ENCODE results near the gene POFUT1.
A peak's percentile ranks its signal among the peaks of the same experiment; 100 is the strongest.

Gene POFUT1

GRCh38 chr20:32224463-32224862 lies 16.8 kb downstream of the POFUT1 start:
- no peaks in the 10 kb centered on the region for H3K9me3 ChIP-seq (ENCODE audit: control insufficient read depth in 2 of 2, low read length in 2 of 2)
- peaks cover 27 to 49% of the 10 kb centered on the region in 2 donors for H3K36me3 ChIP-seq (ENCODE audit: control insufficient read depth in 2 of 2, insufficient read depth in 2 of 2, low read length in 2 of 2)
- peak overlapping the region; percentile 63 to 82 for H3K27ac ChIP-seq (ENCODE audit: low read depth in 2 of 2, low read length in 2 of 2)
- H3K4me1 ChIP-seq (ENCODE audit: control insufficient read depth in 2 of 2, insufficient read depth in 2 of 2, low read length in 2 of 2) = peaks cover 29 to 49% of the 10 kb centered on the region in 2 donors
- no peak overlapping the region for H3K4me3 ChIP-seq (ENCODE audit: low read length in 2 of 2)
- no peaks in the 10 kb centered on the region for H3K27me3 ChIP-seq (ENCODE audit: control insufficient read depth in 2 of 2, insufficient read depth in 2 of 2, low read length in 2 of 2)
- peak overlapping the region in 1 of 2 donors; percentile 37 for H3K9ac ChIP-seq (ENCODE audit: low read depth in 1 of 2, low read length in 2 of 2)

GRCh38 chr20:32226391-32226790 lies 18.7 kb downstream of the POFUT1 start:
- H3K27me3 ChIP-seq (ENCODE audit: control insufficient read depth in 2 of 2, insufficient read depth in 2 of 2, low read length in 2 of 2) = no peaks in the 10 kb centered on the region
- H3K36me3 ChIP-seq (ENCODE audit: control insufficient read depth in 2 of 2, insufficient read depth in 2 of 2, low read length in 2 of 2) = peaks cover 23 to 47% of the 10 kb centered on the region in 2 donors
- H3K9me3 ChIP-seq (ENCODE audit: control insufficient read depth in 2 of 2, low read length in 2 of 2) = no peaks in the 10 kb centered on the region
- no peak overlapping the region for H3K4me3 ChIP-seq (ENCODE audit: low read length in 2 of 2)
- H3K4me1 ChIP-seq (ENCODE audit: control insufficient read depth in 2 of 2, insufficient read depth in 2 of 2, low read length in 2 of 2) = peaks cover 32 to 52% of the 10 kb centered on the region in 2 donors
- peak overlapping the region; percentile 91 to 95 for H3K27ac ChIP-seq (ENCODE audit: low read depth in 2 of 2, low read length in 2 of 2)
- H3K9ac ChIP-seq (ENCODE audit: low read depth in 1 of 2, low read length in 2 of 2) = peak overlapping the region; percentile 46 to 70

- Histone ChIP-seq H3K9ac (ENCODE audit: low read depth in 1 of 2, low read length in 2 of 2) (peak overlapping the region; percentile 46 to 70), H3K4me3 (ENCODE audit: low read length in 2 of 2) (peak overlapping the region; percentile 8 to 54), H3K27me3 (ENCODE audit: control insufficient read depth in 2 of 2, insufficient read depth in 2 of 2, low read length in 2 of 2) (no peaks in the 10 kb centered on the region), H3K4me1 (ENCODE audit: control insufficient read depth in 2 of 2, insufficient read depth in 2 of 2, low read length in 2 of 2) (peaks cover 32 to 52% of the 10 kb centered on the region in 2 donors), H3K9me3 (ENCODE audit: control insufficient read depth in 2 of 2, low read length in 2 of 2) (no peaks in the 10 kb centered on the region), H3K27ac (ENCODE audit: low read depth in 2 of 2, low read length in 2 of 2) (peak overlapping the region; percentile 91 to 95), H3K36me3 (ENCODE audit: control insufficient read depth in 2 of 2, insufficient read depth in 2 of 2, low read length in 2 of 2) (peaks cover 28 to 54% of the 10 kb centered on the region in 2 donors)
Measured at GRCh38 chr20:32227306-32227705, 19.6 kb downstream of the POFUT1 start.

GRCh38 chr20:32227744-32228688 lies 20.3 kb downstream of the POFUT1 start:
- Histone ChIP-seq H3K27ac (ENCODE audit: low read depth in 2 of 2, low read length in 2 of 2) (peak overlapping the region; percentile 91 to 95), H3K9ac (ENCODE audit: low read depth in 1 of 2, low read length in 2 of 2) (peak overlapping the region; percentile 59 to 70), H3K36me3 (ENCODE audit: control insufficient read depth in 2 of 2, insufficient read depth in 2 of 2, low read length in 2 of 2) (peaks cover 29 to 54% of the 10 kb centered on the region in 2 donors), H3K27me3 (ENCODE audit: control insufficient read depth in 2 of 2, insufficient read depth in 2 of 2, low read length in 2 of 2) (no peaks in the 10 kb centered on the region), H3K9me3 (ENCODE audit: control insufficient read depth in 2 of 2, low read length in 2 of 2) (no peaks in the 10 kb centered on the region), H3K4me3 (ENCODE audit: low read length in 2 of 2) (peak overlapping the region; percentile 17 to 54), H3K4me1 (ENCODE audit: control insufficient read depth in 2 of 2, insufficient read depth in 2 of 2, low read length in 2 of 2) (peaks cover 32 to 52% of the 10 kb centered on the region in 2 donors)

GRCh38 chr20:32229251-32229747 lies 21.6 kb downstream of the POFUT1 start:
- Histone ChIP-seq H3K9ac (ENCODE audit: low read depth in 1 of 2, low read length in 2 of 2) (peak overlapping the region in 1 of 2 donors; percentile 24), H3K9me3 (ENCODE audit: control insufficient read depth in 2 of 2, low read length in 2 of 2) (no peaks in the 10 kb centered on the region), H3K36me3 (ENCODE audit: control insufficient read depth in 2 of 2, insufficient read depth in 2 of 2, low read length in 2 of 2) (peaks cover 32 to 54% of the 10 kb centered on the region in 2 donors), H3K4me1 (ENCODE audit: control insufficient read depth in 2 of 2, insufficient read depth in 2 of 2, low read length in 2 of 2) (peaks cover 32 to 47% of the 10 kb centered on the region in 2 donors), H3K4me3 (ENCODE audit: low read length in 2 of 2) (no peak overlapping the region), H3K27ac (ENCODE audit: low read depth in 2 of 2, low read length in 2 of 2) (peak overlapping the region in 1 of 2 donors; percentile 9), H3K27me3 (ENCODE audit: control insufficient read depth in 2 of 2, insufficient read depth in 2 of 2, low read length in 2 of 2) (no peaks in the 10 kb centered on the region)

- peaks cover 35 to 42% of the 10 kb centered on the region in 2 donors for H3K4me1 ChIP-seq (ENCODE audit: control insufficient read depth in 2 of 2, insufficient read depth in 2 of 2, low read length in 2 of 2)
Measured at GRCh38 chr20:32230707-32231106, 23.0 kb downstream of the POFUT1 start.

GRCh38 chr20:32231245-32231644 lies 23.6 kb downstream of the POFUT1 start:
- Histone ChIP-seq H3K9me3 (ENCODE audit: control insufficient read depth in 2 of 2, low read length in 2 of 2) (no peaks in the 10 kb centered on the region), H3K9ac (ENCODE audit: low read depth in 1 of 2, low read length in 2 of 2) (no peak overlapping the region), H3K27ac (ENCODE audit: low read depth in 2 of 2, low read length in 2 of 2) (no peak overlapping the region), H3K36me3 (ENCODE audit: control insufficient read depth in 2 of 2, insufficient read depth in 2 of 2, low read length in 2 of 2) (peaks cover 41 to 59% of the 10 kb centered on the region in 2 donors), H3K27me3 (ENCODE audit: control insufficient read depth in 2 of 2, insufficient read depth in 2 of 2, low read length in 2 of 2) (no peaks in the 10 kb centered on the region), H3K4me1 (ENCODE audit: control insufficient read depth in 2 of 2, insufficient read depth in 2 of 2, low read length in 2 of 2) (peaks cover 40 to 44% of the 10 kb centered on the region in 2 donors), H3K4me3 (ENCODE audit: low read length in 2 of 2) (no peak overlapping the region)

More at GRCh38 chr20:32230707-32231106, 23.0 kb downstream of the POFUT1 start:
- Histone ChIP-seq H3K9me3 (ENCODE audit: control insufficient read depth in 2 of 2, low read length in 2 of 2) (no peaks in the 10 kb centered on the region), H3K9ac (ENCODE audit: low read depth in 1 of 2, low read length in 2 of 2) (no peak overlapping the region), H3K36me3 (ENCODE audit: control insufficient read depth in 2 of 2, insufficient read depth in 2 of 2, low read length in 2 of 2) (peaks cover 41 to 60% of the 10 kb centered on the region in 2 donors), H3K27ac (ENCODE audit: low read depth in 2 of 2, low read length in 2 of 2) (no peak overlapping the region), H3K4me3 (ENCODE audit: low read length in 2 of 2) (no peak overlapping the region), H3K27me3 (ENCODE audit: control insufficient read depth in 2 of 2, insufficient read depth in 2 of 2, low read length in 2 of 2) (no peaks in the 10 kb centered on the region)

GRCh38 chr20:32231847-32232246 lies 24.2 kb downstream of the POFUT1 start:
- no peaks in the 10 kb centered on the region for H3K27me3 ChIP-seq (ENCODE audit: control insufficient read depth in 2 of 2, insufficient read depth in 2 of 2, low read length in 2 of 2)
- H3K27ac ChIP-seq (ENCODE audit: low read depth in 2 of 2, low read length in 2 of 2) = no peak overlapping the region
- H3K36me3 ChIP-seq (ENCODE audit: control insufficient read depth in 2 of 2, insufficient read depth in 2 of 2, low read length in 2 of 2) = peaks cover 41 to 57% of the 10 kb centered on the region in 2 donors

GRCh38 chr20:32232326-32232886 lies 24.7 kb downstream of the POFUT1 start:
- H3K27me3 ChIP-seq (ENCODE audit: control insufficient read depth in 2 of 2, insufficient read depth in 2 of 2, low read length in 2 of 2) = no peaks in the 10 kb centered on the region
- H3K27ac ChIP-seq (ENCODE audit: low read depth in 2 of 2, low read length in 2 of 2) = no peak overlapping the region
- H3K4me1 ChIP-seq (ENCODE audit: control insufficient read depth in 2 of 2, insufficient read depth in 2 of 2, low read length in 2 of 2) = peaks cover 40 to 44% of the 10 kb centered on the region in 2 donors
- H3K9me3 ChIP-seq (ENCODE audit: control insufficient read depth in 2 of 2, low read length in 2 of 2) = no peaks in the 10 kb centered on the region
- H3K36me3 ChIP-seq (ENCODE audit: control insufficient read depth in 2 of 2, insufficient read depth in 2 of 2, low read length in 2 of 2) = peaks cover 41 to 55% of the 10 kb centered on the region in 2 donors
- H3K4me3 ChIP-seq (ENCODE audit: low read length in 2 of 2) = no peak overlapping the region
- no peak overlapping the region for H3K9ac ChIP-seq (ENCODE audit: low read depth in 1 of 2, low read length in 2 of 2)

More at GRCh38 chr20:32231847-32232246, 24.2 kb downstream of the POFUT1 start:
- Histone ChIP-seq H3K9ac (ENCODE audit: low read depth in 1 of 2, low read length in 2 of 2) (no peak overlapping the region), H3K4me1 (ENCODE audit: control insufficient read depth in 2 of 2, insufficient read depth in 2 of 2, low read length in 2 of 2) (peaks cover 42 to 44% of the 10 kb centered on the region in 2 donors), H3K4me3 (ENCODE audit: low read length in 2 of 2) (no peak overlapping the region), H3K9me3 (ENCODE audit: control insufficient read depth in 2 of 2, low read length in 2 of 2) (no peaks in the 10 kb centered on the region)

- Histone ChIP-seq H3K36me3 (ENCODE audit: control insufficient read depth in 2 of 2, insufficient read depth in 2 of 2, low read length in 2 of 2) (peaks cover 41 to 50% of the 10 kb centered on the region in 2 donors), H3K27ac (ENCODE audit: low read depth in 2 of 2, low read length in 2 of 2) (no peak overlapping the region), H3K27me3 (ENCODE audit: control insufficient read depth in 2 of 2, insufficient read depth in 2 of 2, low read length in 2 of 2) (no peaks in the 10 kb centered on the region)
Measured at GRCh38 chr20:32233286-32233685, 25.6 kb downstream of the POFUT1 start.

More at GRCh38 chr20:32233286-32233685, 25.6 kb downstream of the POFUT1 start:
- Histone ChIP-seq H3K4me3 (ENCODE audit: low read length in 2 of 2) (no peak overlapping the region), H3K4me1 (ENCODE audit: control insufficient read depth in 2 of 2, insufficient read depth in 2 of 2, low read length in 2 of 2) (peaks cover 36 to 41% of the 10 kb centered on the region in 2 donors), H3K9me3 (ENCODE audit: control insufficient read depth in 2 of 2, low read length in 2 of 2) (no peaks in the 10 kb centered on the region), H3K9ac (ENCODE audit: low read depth in 1 of 2, low read length in 2 of 2) (no peak overlapping the region)

All from mucosa of rectum (tissue), 2 donors.